GM21737 (cell line): ENCODE results near the gene PRR36.
"Not testable (repeated sequence)": the region's sequence is repeated elsewhere in the genome, so short reads cannot be mapped to it uniquely, and the experiment has no call there.

Experiments used
- ATAC-seq: cut with Tn5 transposase; IDR thresholded peaks from one replicate; pipeline ENCODE4 v1.9.1; 2021; ENCODE audit warnings: mild to moderate bottlenecking, moderate library complexity; ENCODE audit not compliant: unreplicated experiment

Gene PRR36

DNA sequence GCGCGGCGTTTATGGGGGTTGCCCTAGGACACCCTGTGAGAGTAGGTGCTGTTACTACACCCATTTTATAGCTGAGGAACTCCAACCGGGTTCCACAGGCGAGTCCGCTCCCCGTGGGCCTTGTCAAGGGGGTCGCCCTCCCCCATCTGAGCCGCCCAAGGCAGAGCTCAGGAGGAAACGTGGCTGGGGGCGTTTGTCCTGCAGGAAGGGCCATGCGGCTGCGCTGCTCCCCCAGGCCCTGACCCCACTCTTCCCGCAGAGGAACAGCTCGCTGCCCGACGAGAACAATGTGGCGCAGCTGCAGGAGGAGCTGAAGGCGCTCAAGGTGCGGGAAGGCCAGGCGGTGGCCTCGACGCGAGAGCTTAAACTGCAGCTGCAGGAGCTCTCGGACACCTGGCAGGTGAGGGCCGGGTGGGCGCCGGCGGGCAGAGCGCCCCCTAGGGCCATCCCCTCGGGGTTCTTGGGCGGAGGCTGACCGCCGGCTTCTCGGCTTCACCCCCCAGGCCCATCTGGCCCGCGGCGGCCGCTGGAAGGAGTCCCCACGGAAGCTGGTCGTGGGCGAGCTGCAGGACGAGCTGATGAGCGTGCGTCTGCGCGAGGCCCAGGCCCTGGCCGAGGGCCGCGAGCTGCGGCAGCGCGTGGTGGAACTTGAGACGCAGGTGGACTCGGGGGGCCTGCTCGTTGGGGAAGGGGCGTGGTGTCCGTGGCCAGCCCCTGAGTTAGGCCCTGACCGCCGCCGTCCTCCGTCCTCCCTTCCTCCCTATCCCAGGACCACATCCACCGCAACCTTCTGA, 12.4 kb downstream of the PRR36 start:
- no peak for ATAC-seq

DNA sequence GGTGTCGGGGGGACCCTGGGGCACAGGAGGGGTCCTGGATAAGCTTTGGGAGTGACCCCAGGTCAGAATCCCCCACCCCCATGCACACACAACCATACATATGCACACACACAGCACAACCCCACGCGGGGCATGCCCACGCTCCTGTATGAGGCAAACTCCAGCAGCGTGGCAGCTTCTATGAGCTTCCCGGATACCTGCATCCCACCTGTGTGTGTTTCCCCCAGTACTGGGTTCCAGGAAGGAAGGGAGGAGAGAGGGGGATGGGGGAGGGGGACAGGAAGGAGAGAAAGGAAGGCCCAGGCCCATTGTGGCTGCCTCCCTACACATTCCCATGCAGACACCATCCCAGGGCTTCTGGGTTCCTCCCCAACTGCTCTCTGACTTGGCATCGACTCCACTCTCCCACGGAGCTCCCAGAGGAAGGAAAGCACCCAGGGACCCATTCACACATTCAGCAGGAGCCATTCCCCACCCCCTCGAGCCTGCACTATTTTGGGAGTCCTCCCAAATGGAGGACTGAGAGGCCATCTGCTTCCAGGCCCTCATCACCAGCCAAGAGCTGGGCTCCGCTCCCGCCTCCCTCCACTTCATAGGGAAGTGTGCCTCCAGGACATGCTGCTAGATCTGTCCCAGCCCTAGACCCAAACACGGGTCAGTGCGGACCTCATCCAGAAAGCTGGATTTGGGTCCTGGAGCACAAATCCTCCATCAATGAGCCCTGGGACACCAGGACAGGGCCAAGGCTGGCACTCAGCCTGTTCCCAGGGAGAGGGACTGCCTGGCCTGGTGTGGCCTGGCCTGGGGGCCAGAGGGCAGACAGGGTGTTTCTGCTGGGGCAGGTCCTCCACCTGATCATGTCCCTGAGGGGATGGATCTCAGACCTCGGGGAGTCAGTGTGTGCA, 13.2 kb downstream of the PRR36 start:
- ATAC-seq = no peak

DNA sequence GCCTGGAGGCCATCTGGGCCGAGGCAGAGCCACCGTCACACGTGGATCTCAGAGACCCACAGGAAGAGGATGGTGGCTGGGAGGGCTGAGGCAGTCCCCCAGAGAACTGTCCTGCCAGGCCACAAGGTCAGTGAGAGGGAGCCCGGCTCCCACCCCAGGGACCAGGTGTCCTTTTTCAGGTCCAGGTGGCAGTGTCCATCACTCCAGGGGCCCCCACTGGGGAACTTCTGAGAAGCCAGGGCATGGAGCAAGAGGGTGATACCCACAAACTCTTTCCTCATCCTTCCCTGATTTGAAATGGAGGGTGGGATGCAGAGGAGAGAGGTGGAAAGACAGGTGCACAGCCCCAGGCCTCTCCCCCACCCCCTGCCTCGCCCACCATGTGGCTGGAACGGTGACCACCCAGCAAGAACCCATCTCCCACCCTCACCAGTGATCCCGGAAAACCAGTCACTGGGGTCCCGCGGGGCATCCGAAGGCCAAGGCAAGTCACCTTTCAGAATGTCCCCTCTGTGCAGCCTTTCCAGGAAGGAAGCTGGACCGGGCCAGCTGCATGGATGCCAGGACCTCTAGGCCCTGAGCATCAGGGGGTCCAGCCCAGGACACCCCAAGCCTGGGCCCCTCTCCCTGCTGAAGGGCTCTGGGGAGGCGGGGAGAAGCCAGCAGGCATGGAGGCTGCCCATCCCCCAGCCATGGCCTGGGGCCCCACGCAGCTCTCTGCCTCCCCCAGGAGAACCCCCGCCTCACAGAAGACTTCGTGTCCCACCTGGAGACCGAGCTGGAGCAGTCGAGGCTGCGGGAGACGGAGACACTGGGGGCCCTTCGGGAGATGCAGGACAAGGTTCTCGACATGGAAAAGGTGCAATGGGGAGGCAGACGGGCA, 14.1 kb downstream of the PRR36 start:
- ATAC-seq = no peak

DNA sequence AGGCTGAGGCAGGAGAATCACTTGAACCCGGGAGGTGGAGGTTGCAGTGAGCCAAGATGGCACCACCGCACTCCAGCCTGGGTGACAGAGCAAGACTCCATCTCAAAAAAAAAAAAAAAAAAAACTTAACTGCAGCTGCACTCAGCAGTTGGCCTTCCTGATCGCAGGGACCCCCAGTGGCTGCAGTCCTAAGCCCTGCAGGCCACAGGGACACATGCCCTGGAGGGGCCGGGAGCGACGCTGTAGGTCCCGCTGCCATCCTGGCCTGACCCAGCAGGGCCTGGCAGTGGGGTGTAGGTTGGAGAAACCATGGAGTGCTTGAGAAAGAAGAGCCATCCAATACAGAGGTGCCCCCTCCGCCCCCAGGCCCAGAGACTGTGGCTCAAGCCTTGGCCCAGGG, 15.1 kb downstream of the PRR36 start:
- not testable (repeated sequence) for ATAC-seq

DNA sequence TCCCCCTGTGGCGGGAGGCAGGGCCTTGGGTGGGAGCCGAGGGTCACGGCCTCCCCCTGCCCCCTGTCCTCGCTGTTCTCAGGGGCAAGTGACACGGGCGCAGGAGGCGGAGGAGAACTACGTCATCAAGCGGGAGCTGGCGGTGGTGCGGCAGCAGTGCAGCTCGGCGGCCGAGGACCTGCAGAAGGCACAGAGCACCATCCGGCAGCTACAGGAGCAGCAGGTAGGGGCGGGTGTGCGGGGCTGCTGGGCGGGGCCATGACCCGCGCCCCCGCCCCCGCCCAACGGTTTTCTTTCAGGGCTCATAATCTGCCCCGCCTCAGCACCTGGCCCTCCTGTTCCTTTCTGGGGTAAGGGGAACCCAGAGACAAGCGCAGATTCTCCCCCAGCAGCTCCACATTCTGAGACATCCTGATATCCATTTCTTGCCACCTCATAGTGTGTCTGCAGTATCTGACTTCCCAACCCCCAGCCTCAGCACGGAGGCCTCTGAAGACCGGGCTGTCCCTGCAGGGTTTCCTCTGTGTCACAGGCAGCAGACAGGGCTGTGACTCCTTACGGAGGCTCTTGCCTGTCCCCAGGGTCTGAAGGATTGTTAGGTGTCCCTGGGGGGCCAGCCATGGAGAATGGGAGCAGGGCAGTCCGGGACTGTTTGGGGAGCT, 15.9 kb downstream of the PRR36 start:
- ATAC-seq = no peak

DNA sequence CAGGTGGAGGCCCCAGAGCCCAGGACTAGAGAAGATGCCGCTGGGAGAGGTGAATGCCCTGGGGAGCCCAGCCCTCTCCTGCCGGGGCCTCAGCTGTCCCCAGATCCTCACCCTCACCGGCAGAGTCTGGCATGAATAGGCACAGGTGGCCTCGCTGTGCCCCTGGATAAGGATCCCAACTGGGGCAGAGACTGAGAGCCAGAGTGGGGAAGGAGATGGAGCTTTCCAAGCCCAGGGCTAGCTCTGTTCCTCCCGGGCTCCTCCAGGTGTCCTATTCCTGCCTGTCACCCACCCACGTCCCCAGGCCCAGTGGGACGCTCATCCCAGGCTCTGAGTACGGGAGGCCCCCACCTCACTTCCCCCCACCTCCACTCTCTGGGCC, 16.5 kb downstream of the PRR36 start:
- ATAC-seq = no peak

DNA sequence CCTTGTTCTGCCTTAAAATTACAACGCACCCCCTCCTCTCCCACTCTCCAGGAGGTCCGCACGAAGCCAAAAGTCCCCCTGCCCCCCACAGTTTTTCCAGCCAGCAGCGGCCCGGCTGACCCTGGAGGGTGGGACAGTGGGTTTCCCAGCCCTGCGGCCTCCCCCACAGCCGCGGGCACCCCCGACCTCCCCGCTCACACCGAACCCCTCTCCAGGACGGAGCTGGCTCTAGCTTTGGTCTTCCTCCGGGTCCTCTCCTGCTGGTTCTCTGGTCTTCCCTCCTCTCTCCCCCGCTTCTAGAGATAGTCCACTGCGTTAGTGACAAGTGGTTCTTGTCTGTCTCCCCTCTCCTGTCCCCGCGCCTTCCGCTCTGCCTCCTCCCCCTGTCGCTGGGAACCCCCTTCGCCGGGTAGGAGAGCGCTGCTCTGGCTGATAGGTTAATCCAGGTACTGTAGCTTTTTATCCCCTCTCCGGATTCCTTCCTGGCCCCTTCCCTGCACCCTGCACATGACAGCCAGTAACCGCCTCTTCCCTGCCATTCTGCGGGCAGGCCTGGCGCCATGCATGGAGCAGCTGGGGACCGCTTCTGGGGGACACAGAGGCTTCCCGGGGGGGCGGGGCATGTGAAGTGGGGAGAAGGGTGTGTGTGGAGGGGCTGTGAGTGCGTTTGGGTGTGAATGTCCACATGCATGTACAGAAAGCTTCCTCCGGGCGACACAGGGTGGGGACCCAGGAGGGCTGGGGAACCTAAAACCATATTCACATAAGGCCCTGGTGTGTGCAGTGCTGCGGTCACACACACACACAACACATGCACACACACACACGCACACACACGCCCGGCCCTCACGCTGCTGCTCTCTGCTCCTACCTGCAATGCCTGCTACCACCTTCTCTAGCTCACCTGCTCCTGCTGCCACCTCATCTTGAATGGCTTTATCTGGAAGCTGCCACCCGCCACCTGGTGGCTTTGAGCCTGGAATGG, 17.2 kb downstream of the PRR36 start:
- no peak for ATAC-seq

DNA sequence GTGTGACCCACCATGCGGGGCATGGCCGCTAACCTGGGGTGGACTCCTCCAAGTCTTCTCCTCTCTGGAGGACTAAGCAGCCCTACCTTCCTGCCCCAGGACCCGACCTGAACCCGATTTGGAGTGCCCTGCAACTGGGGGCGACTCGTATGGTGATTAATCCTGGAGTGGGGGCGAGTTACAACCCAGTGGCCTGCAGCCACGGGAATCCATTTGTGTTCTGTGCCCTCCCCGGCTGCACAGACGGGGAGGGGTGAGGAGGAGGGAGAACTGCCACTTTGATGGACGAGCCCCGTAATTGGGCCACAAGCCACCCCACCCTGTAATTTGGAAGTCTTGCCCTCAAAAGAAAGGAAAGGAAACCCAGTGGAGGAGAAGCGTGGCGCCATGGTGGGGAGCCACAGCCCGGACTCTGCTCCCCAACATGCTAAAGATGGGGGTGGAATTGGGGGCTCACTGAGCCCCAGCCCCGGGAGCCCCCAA, 18.0 kb downstream of the PRR36 start:
- ATAC-seq = no peak

DNA sequence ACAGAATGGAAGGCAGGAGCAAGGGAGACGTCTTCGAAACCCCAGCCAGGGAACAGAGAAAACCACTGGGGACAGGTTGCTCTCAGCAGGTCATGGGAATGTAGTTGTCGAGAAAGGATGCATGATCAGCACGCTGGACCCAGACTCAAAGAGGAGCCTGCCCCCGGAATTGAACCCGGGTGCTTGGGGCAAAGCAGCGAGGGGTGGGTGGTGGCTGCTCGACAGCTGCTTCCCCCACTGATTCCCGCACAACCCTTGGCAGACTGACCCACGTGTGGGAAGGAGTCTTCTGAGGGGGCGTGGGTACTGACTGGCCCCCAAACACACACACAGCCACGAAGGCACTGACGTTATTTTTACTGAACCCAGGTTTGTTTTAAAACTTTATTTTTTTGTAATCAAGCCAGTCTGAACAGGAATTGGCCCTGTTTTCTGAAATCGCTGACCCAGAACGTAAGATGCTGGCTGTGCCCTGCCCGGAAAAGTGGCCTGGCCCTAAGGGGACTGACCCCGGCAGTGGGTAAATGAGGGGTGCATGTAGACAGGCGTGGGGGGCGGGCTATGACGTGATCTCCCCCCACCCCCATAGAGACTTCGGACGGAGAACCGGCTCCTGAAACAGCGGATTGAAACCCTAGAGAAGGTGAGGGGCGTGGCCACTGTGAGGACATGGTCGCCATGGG, 18.6 kb downstream of the PRR36 start:
- ATAC-seq = no peak

DNA sequence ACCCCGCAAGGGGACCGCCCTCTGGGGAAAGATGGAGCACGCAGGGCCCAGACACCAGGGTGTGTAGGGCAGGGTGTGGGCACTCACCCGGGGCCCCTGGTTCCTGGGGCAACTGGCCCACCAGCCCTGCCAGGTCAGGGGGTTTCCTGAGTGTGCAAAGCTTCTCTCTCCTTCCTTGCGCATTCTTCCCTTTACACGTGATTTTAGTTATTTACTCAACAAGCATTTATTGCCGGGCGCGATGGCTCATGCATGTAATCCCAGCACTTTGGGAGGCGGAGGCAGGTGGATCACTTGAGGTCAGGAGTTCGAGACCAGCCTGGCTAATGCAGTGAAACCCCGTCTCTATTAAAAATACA, 20.4 kb downstream of the PRR36 start:
- ATAC-seq = no peak

DNA sequence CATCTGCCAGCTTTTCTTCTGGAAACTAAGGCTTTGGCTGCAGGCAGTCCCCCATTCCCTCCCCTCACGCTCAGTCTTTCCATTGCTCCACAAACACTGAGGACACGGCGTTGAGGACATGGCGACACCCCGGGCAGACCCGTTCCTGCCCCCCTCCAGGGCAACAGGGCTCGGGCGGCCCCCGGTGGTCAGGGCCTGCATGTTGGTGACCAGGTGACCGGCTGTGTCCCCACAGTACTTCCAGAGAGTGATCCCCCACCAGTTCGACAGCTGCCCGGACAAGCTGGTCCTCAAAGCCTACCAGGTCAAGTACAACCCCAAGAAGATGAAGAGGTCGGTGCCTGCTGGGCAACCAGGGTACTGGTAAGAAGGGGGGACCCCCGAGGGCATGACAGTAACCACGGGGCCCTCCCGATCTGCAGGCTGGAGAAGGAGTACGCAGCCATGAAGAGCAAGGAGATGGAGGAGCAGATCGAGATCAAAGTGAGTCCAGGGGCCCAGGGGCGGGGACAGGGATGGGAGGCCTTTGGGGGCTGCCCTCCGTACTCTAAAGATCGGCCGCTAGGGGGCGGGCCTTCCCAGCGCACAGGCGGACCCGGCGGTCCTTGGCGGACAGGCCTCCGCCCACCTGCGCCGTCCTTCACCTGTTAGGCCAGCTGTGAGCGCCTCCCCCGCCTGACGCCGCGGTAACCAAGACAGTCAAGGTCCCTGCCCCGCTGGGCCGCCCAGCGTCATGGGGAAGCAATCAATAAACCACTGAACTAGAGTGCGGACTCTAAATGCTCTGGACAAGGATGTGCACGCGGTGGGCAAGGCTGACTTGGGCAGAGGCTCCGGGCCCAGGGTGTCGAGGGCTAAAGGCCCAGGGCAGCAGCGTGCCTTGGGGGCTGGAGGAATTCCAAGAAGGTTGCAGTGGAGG, 21.1 kb downstream of the PRR36 start:
- ATAC-seq = no peak

DNA sequence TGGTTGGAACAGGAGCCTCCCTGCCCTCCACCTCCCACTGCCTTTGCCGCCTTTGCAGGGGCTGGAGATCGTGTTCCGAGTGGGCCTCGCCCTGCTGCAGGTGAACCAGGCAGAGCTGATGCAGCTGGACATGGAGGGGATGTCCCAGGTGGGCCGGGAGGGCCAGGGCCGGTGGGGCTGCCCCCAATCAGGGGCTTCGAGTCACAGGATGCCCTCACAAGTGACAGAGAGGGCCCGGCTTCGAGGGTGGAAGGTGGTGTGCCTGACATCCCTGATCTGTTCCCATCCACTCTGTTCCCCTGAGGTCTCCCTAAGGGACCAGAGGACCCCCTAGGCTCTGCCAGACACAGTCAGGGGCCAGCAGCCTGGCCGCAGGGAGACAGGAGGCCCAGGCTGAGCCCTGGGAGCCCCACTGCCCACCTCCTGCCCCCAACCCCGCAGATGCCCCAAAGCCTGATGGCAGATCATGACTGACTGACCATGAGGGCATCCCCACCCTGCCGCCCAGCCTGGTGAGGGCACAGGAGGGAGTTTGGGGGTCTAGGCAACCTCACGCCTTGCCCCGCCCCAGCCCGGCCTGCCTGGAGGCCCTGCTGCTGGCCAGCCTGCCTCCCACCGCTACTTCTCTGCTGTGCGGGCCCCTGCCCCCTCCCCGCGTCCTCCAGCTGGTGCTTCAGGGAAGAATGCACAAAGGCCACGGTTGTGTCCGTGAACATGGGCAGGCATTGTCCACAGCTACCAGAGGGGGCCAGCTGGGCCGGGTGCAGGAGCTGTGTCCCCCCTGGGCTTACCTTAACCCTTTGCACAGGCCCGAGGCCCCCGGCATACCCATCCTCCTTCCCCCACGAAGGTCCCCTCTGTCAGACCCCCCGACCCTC, 22.3 kb downstream of the PRR36 start:
- ATAC-seq = no peak

DNA sequence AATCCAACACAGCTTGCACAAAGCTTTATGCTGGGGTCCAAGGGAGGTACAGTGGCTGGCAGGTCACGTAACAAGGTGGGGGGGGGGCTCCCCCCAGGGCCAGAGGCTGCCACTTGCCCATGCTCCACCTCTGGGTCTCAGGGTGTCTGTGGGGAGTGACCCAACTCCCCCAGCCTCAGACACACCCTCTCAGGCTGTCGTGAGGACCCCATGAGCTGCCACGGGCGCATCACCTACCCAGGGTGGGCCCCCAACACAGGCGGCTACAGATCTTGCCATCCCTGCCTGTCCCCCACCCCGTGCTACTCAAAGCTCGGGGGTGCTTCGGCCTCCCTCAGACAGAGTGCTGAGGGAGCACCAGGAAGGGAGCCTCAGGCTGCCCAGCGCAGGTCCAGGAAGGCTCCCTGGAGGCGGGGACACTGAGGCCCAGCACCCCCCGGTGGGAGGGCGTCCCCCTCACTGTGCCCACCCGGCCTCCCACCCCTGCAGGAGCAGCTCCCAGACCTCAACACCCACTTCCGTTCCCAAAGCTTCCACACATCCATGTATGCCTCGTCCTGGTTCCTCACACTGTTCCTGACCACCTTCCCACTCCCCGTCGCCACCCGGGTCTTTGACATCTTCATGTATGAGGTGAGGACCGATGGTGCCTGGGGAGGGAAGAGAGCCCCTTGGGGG, 23.1 kb downstream of the PRR36 start:
- no peak for ATAC-seq

DNA sequence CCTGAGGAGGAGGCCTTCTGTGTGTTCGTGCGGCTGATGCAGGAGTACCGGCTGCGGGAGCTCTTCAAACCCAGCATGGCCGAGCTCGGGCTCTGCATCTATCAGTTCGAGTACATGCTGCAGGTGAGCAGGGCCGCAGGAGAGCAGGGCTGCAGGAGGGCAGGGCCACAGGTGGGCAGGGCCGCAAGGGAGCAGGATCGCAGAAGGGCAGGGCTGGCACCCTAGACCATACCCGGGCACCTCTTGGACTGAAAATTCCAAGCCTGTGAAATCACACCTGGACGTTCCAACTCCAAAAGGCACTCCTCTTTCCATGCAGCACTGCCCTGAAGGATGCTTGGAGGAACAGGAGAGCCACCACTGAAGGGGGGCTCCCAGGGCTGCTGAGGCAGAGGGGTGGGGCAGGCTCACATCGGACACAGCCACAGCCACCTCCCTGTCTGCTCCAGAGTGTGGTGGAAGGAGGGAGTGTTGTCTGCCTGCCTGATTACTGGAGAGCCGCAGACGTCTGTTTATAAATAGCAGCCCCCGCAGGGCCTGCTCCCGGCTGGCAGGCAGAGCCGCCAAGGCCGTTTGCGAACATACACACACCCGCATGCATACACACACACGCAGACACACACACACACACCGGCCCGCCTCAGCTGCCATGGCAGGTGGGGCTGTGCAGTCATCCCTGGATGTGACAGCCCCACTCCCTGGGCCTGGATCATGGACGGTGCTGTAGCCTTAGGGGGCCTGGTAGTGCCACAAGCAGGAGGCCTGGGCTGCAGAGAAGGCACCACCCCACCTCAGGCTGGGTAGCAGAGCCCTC, 24.0 kb downstream of the PRR36 start:
- no peak for ATAC-seq

DNA sequence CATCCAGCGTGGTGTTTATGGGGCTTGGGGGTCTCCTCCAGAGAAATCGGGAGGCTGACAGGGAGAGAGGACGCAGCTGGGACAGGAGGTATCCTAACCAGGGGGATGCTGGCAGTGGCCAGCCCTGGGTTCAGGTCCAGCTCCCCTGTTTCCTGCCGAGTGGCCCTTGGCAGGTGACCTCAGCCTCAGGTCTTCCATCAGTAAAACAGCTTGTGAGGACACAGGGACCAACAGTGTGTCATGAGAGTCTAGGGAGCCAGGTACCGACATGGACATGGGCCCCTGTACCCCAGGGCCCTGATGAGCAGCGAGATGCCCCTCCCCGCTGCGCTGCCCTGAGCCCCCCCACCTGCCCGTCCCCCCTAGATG, 24.6 kb downstream of the PRR36 start:
- no peak for ATAC-seq
